Measurements from ENCODE around the gene NMD3.

GRCh38 chr3:161220850-161221753 is at the start of gene NMD3:
- no peak for TF ChIP-seq CTCF (IDR thresholded peaks at IDR 0.05)
- TF ChIP-seq POLR2A (IDR thresholded peaks at IDR 0.05), result peak in 1 of 2 donors; percentile 78
- TF ChIP-seq POLR2AphosphoS5 (IDR thresholded peaks at IDR 0.05; ENCODE audit: insufficient read depth in 1 of 2, low read depth in 1 of 2), result peak; percentile 66 to 92

Data from vagina (tissue), 2 donors.